Natural killer cell (primary cell): Measurements from ENCODE around the gene MYCBP2. TPM values are rescaled to one million over a fixed set of nuclear protein-coding genes. Genes with fewer than 3 reads are reported as not detected.

ENCODE experiments used
- ATAC-seq, 3 donors: fragments of 150-1000 bp in 2 of 3; fragments of 200-7000 bp in 1 of 3; cut with Tn5 transposase; 1 replicate in 1 of 3; 2 replicates in 2 of 3; pipeline ENCODE4 v1.10.0; 2021; ENCODE audit warnings: mild to moderate bottlenecking in 2 of 3, moderate library complexity in 2 of 3
- DNase-seq, 2 donors: peaks; one replicate each; pipeline versions ENCODE4 v3.0.0 to v3.0.0-alpha.2; 2013 to 2021; ENCODE audit warnings: mixed read lengths in 1 of 2
- H3K27ac ChIP-seq: one replicate; pipeline ENCODE4 v1.5.1; 2013; ENCODE audit warnings: mild to moderate bottlenecking, low read length
- H3K27me3 ChIP-seq: one replicate; pipeline ENCODE4 v1.6.1; 2013; ENCODE audit warnings: low read length; ENCODE audit not compliant: control insufficient read depth, insufficient read depth
- H3K36me3 ChIP-seq: one replicate; pipeline ENCODE4 v1.6.1; 2013; ENCODE audit warnings: low read length; ENCODE audit not compliant: control insufficient read depth, insufficient read depth
- H3K4me1 ChIP-seq: one replicate; pipeline ENCODE4 v1.6.1; 2013; ENCODE audit warnings: low read length; ENCODE audit not compliant: control insufficient read depth, insufficient read depth
- H3K4me3 ChIP-seq: one replicate; pipeline ENCODE4 v1.5.1; 2013; ENCODE audit warnings: low read length
- H3K9me3 ChIP-seq: one replicate; pipeline ENCODE4 v1.6.1; 2013; ENCODE audit warnings: low read length; ENCODE audit not compliant: control insufficient read depth, insufficient read depth
- H3K27ac Mint-ChIP-seq, 2 donors: one replicate each; pipeline ENCODE4 v1.8.0; 2022; ENCODE audit warnings: mild to moderate bottlenecking in 2 of 2, mixed read lengths in 2 of 2, moderate library complexity in 1 of 2
- H3K27me3 Mint-ChIP-seq, 2 donors: one replicate each; pipeline ENCODE4 v1.8.0; 2022; ENCODE audit warnings: low read depth in 2 of 2, mixed read lengths in 2 of 2
- H3K36me3 Mint-ChIP-seq: one replicate; pipeline ENCODE4 v1.8.0; 2022; ENCODE audit warnings: mixed read lengths
- H3K4me1 Mint-ChIP-seq, 2 donors: one replicate each; pipeline ENCODE4 v1.8.0; 2022; ENCODE audit warnings: mixed read lengths in 2 of 2
- H3K4me3 Mint-ChIP-seq: one replicate; pipeline ENCODE4 v1.8.0; 2022; ENCODE audit warnings: mild to moderate bottlenecking, moderate library complexity, mixed read lengths
- H3K9me3 Mint-ChIP-seq, 2 donors: one replicate each; pipeline ENCODE4 v1.8.0; 2022; ENCODE audit warnings: mixed read lengths in 2 of 2
- CTCF ChIP-seq: fragments of 200-600 bp; IDR thresholded peaks from one replicate; pipeline ENCODE4 v1.8.0; 2022; ENCODE audit warnings: antibody characterized with exemption
- WGBS: methylation state at CpG from one replicate; pipeline ENCODE4 v1.1.7; 2013; ENCODE audit warnings: missing lambda C conversion rate; ENCODE audit not compliant: insufficient coverage; 5-methylcytosine and 5-hydroxymethylcytosine counted together
- intact Hi-C: fragments of 100-400 bp; cut with micrococcal nuclease; formaldehyde crosslinking; loops from one replicate; pipeline ENCODE4 v1.14.2; 2022
- total RNA-seq, 4 donors: library from RNA; stranded (reverse); fragments of 120-200 nt in 1 of 4; gene quantifications; one replicate each; pipeline versions ENCODE4 v1.2.3 to v1.2.4, GENCODE V29; 2013 to 2022

MYCBP2 gene
- total RNA-seq, 3 donors from 2014 or later (not counting 1 experiment from before 2014, with no cell fraction given), result 119 to 155 (median 147) TPM

- no peak overlapping the region for H3K4me3 ChIP-seq
- 71% methylated on average over 1 of the region's 5 CpGs for WGBS
- ATAC-seq (no peak), DNase-seq (no peak)
- no peak overlapping the region for H3K27ac ChIP-seq
- no peaks in the 10 kb centered on the region for H3K27me3 ChIP-seq
- no peak for TF ChIP-seq CTCF
- H3K36me3 ChIP-seq, result peaks cover 84% of the 10 kb centered on the region
- no peaks in the 10 kb centered on the region for H3K9me3 Mint-ChIP-seq
- no peaks in the 10 kb centered on the region for H3K27me3 Mint-ChIP-seq
- no peaks in the 10 kb centered on the region for H3K4me1 ChIP-seq
- H3K4me1 Mint-ChIP-seq, result peaks cover 0 to 5% of the 10 kb centered on the region in 2 donors
- H3K9me3 ChIP-seq, result no peaks in the 10 kb centered on the region
- intact Hi-C loops, result no loop called here
- peak overlapping the region in 1 of 2 donors; percentile 30 for H3K27ac Mint-ChIP-seq
- H3K36me3 Mint-ChIP-seq, result peaks cover 32% of the 10 kb centered on the region
- no peak overlapping the region for H3K4me3 Mint-ChIP-seq
Measured at GRCh38 chr13:77065461-77066147, 261.3 kb downstream of the MYCBP2 start.

GRCh38 chr13:77062097-77062496, 264.8 kb downstream of the MYCBP2 start:
- H3K4me3 Mint-ChIP-seq, result no peak overlapping the region
- H3K9me3 ChIP-seq, result no peaks in the 10 kb centered on the region
- H3K27ac ChIP-seq, result no peak overlapping the region
- no peaks in the 10 kb centered on the region for H3K27me3 Mint-ChIP-seq
- intact Hi-C loops, result no loop called here
- no peak for DNase-seq
- H3K27ac Mint-ChIP-seq, result no peak overlapping the region
- no peak for ATAC-seq
- H3K36me3 ChIP-seq, result peaks cover 82% of the 10 kb centered on the region
- no peaks in the 10 kb centered on the region for H3K4me1 ChIP-seq
- no peak for TF ChIP-seq CTCF
- no CpG with 5 or more reads among the region's 1 CpG for WGBS
- H3K27me3 ChIP-seq, result no peaks in the 10 kb centered on the region
- H3K36me3 Mint-ChIP-seq, result peaks cover 24% of the 10 kb centered on the region
- H3K4me3 ChIP-seq, result no peak overlapping the region
- H3K4me1 Mint-ChIP-seq, result peaks cover 0 to 5% of the 10 kb centered on the region in 2 donors
- no peaks in the 10 kb centered on the region for H3K9me3 Mint-ChIP-seq

- Mint-ChIP-seq H3K27me3 (no peaks in the 10 kb centered on the region), H3K36me3 (peaks cover 30% of the 10 kb centered on the region), H3K27ac (no peak overlapping the region), H3K4me3 (no peak overlapping the region), H3K9me3 (no peaks in the 10 kb centered on the region), H3K4me1 (peaks cover 0 to 5% of the 10 kb centered on the region in 2 donors)
- H3K4me1 ChIP-seq, result no peaks in the 10 kb centered on the region
- H3K4me3 ChIP-seq, result no peak overlapping the region
- H3K36me3 ChIP-seq, result peaks cover 83% of the 10 kb centered on the region
- TF ChIP-seq CTCF, result no peak
- intact Hi-C loops, result no loop called here
- H3K9me3 ChIP-seq, result no peaks in the 10 kb centered on the region
- no peak overlapping the region for H3K27ac ChIP-seq
- ATAC-seq, result no peak
- DNase-seq, result no peak
- no peaks in the 10 kb centered on the region for H3K27me3 ChIP-seq
- 96% methylated on average over 2 of the region's 2 CpGs for WGBS
Measured at GRCh38 chr13:77061362-77061761, 265.5 kb downstream of the MYCBP2 start.

- H3K36me3 Mint-ChIP-seq, result peaks cover 26% of the 10 kb centered on the region
Measured at GRCh38 chr13:77056886-77057285, 270.0 kb downstream of the MYCBP2 start.

More at GRCh38 chr13:77056886-77057285, 270.0 kb downstream of the MYCBP2 start:
- no peaks in the 10 kb centered on the region for H3K4me1 ChIP-seq
- Mint-ChIP-seq H3K4me1 (peaks cover 0 to 6% of the 10 kb centered on the region in 2 donors), H3K27me3 (no peaks in the 10 kb centered on the region), H3K27ac (no peak overlapping the region), H3K9me3 (no peaks in the 10 kb centered on the region), H3K4me3 (no peak overlapping the region)
- TF ChIP-seq CTCF, result no peak
- intact Hi-C loops, result no loop called here
- H3K27me3 ChIP-seq, result no peaks in the 10 kb centered on the region
- peaks cover 86% of the 10 kb centered on the region for H3K36me3 ChIP-seq
- DNase-seq, result no peak
- H3K27ac ChIP-seq, result no peak overlapping the region
- no peaks in the 10 kb centered on the region for H3K9me3 ChIP-seq
- WGBS, result 100% methylated on average over 3 of the region's 3 CpGs
- no peak overlapping the region for H3K4me3 ChIP-seq
- ATAC-seq, result no peak
